HG03066 (cell line): ENCODE results near the gene ATG2B.

Experiments used
- ATAC-seq: cut with Tn5 transposase; IDR thresholded peaks from one replicate; pipeline ENCODE4 v1.9.1; 2021; ENCODE audit warnings: low read depth; ENCODE audit not compliant: unreplicated experiment

Gene ATG2B

GRCh38 chr14:96232506-96232905, 130.6 kb downstream of the ATG2B start:
- no peak for ATAC-seq

- no peak for ATAC-seq
Measured at GRCh38 chr14:96231526-96232130, 131.5 kb downstream of the ATG2B start.

GRCh38 chr14:96231056-96231455, 132.1 kb downstream of the ATG2B start:
- no peak for ATAC-seq

GRCh38 chr14:96229315-96229714, 133.8 kb downstream of the ATG2B start:
- no peak for ATAC-seq
